SK-N-SH treated with all-trans-retinoic acid at 6 μM for 48 hours (cell line): ENCODE data around the gene APOA1.

Source experiments
- ARNTL ChIP-seq: fragments of 450-650 bp; formaldehyde crosslinking; IDR thresholded peaks from 2 replicates; pipeline ENCODE4 v1.5.0; 2020; ENCODE audit warnings: low read depth, mild to moderate bottlenecking, moderate library complexity, borderline replicate concordance
- CSDC2 ChIP-seq: fragments of 250-450 bp; sonication (Bioruptor Pico); IDR thresholded peaks from 2 replicates; pipeline ENCODE4 v1.5.0; 2020; ENCODE audit warnings: mild to moderate bottlenecking, moderate library complexity
- ESRRG ChIP-seq: fragments of 250-450 bp; sonication (Bioruptor Pico); IDR thresholded peaks from 2 replicates; pipeline ENCODE4 v1.6.1; 2021; ENCODE audit warnings: mild to moderate bottlenecking
- ISL1 ChIP-seq: fragments of 250-450 bp; sonication (Bioruptor Pico); IDR thresholded peaks from 2 replicates; pipeline ENCODE4 v2.1.2; 2022; ENCODE audit warnings: mild to moderate bottlenecking, moderate library complexity
- PATZ1 ChIP-seq: fragments of 250-450 bp; sonication (Bioruptor Pico); IDR thresholded peaks from 2 replicates; pipeline ENCODE4 v1.8.0; 2020; ENCODE audit warnings: mild to moderate bottlenecking, moderate library complexity, borderline replicate concordance
- RARB ChIP-seq: fragments of 250-450 bp; sonication (Bioruptor Pico); IDR thresholded peaks from 2 replicates; pipeline ENCODE4 v1.8.0; 2021; ENCODE audit warnings: mild to moderate bottlenecking, moderate library complexity
- TOX ChIP-seq: fragments of 250-450 bp; sonication (Bioruptor Pico); IDR thresholded peaks from 2 replicates; pipeline ENCODE4 v1.8.0; 2021; ENCODE audit warnings: mild to moderate bottlenecking, moderate library complexity, borderline replicate concordance
- ZFP3 ChIP-seq: fragments of 250-450 bp; sonication (Bioruptor Pico); IDR thresholded peaks from 2 replicates; pipeline ENCODE4 v1.5.0; 2020; ENCODE audit warnings: mild to moderate bottlenecking, moderate library complexity
- ZNF565 ChIP-seq: fragments of 450-650 bp; formaldehyde crosslinking; conservative IDR thresholded peaks from 2 replicates; pipeline ENCODE4 v1.5.0; 2020; ENCODE audit warnings: low read depth, mild to moderate bottlenecking, moderate library complexity
- TF ChIP-seq, protein P1 (sequence below): fragments of 250-450 bp; sonication (Bioruptor Pico); IDR thresholded peaks from 2 replicates; pipeline ENCODE4 v1.5.1; 2021; ENCODE audit warnings: mild to moderate bottlenecking, moderate library complexity
- TF ChIP-seq, protein P2 (sequence below): fragments of 250-450 bp; sonication (Bioruptor Pico); IDR thresholded peaks from 2 replicates; pipeline ENCODE4 v1.5.1; 2020; ENCODE audit warnings: low read depth, mild to moderate bottlenecking, moderate library complexity

GRCh38 chr11:116853461-116854073 is 16.1 kb upstream of the APOA1 start:
- TF ChIP-seq, protein P1, sequence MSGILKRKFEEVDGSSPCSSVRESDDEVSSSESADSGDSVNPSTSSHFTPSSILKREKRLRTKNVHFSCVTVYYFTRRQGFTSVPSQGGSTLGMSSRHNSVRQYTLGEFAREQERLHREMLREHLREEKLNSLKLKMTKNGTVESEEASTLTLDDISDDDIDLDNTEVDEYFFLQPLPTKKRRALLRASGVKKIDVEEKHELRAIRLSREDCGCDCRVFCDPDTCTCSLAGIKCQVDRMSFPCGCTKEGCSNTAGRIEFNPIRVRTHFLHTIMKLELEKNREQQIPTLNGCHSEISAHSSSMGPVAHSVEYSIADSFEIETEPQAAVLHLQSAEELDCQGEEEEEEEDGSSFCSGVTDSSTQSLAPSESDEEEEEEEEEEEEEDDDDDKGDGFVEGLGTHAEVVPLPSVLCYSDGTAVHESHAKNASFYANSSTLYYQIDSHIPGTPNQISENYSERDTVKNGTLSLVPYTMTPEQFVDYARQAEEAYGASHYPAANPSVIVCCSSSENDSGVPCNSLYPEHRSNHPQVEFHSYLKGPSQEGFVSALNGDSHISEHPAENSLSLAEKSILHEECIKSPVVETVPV (CRISPR knock-in tag) = no peak
- TF ChIP-seq PATZ1 (CRISPR knock-in tag) (no peak), ZFP3 (CRISPR knock-in tag) (no peak), ESRRG (CRISPR knock-in tag) (no peak), ZNF565 (CRISPR knock-in tag) (no peak), RARB (CRISPR knock-in tag) (no peak), TOX (no peak), ARNTL (CRISPR knock-in tag) (no peak), CSDC2 (CRISPR knock-in tag) (no peak), ISL1 (CRISPR knock-in tag) (no peak)
- TF ChIP-seq, protein P2, sequence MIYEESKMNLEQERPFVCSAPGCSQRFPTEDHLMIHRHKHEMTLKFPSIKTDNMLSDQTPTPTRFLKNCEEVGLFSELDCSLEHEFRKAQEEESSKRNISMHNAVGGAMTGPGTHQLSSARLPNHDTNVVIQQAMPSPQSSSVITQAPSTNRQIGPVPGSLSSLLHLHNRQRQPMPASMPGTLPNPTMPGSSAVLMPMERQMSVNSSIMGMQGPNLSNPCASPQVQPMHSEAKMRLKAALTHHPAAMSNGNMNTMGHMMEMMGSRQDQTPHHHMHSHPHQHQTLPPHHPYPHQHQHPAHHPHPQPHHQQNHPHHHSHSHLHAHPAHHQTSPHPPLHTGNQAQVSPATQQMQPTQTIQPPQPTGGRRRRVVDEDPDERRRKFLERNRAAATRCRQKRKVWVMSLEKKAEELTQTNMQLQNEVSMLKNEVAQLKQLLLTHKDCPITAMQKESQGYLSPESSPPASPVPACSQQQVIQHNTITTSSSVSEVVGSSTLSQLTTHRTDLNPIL (CRISPR knock-in tag) = no peak
